Measurements from ENCODE around the gene FER. TPM values are rescaled to one million over a fixed set of nuclear protein-coding genes. Genes with fewer than 3 reads are reported as not detected.

The FER gene
- total and polyA plus RNA-seq, 2 of the 13 experiments (the other 11 are each of a cell fraction or from before 2014, with no cell fraction given) = 7.9 to 29.0 TPM

GRCh38 chr5:109192027-109192426 lies 444.3 kb downstream of the FER start:
- H3K9me3 ChIP-seq (ENCODE audit: low read length) = no peaks in the 10 kb centered on the region
- ATAC-seq (no peak), FAIRE-seq (no peak), DNase-seq (ENCODE audit: low spot score) (no peak)
- intact Hi-C loops (cut with micrococcal nuclease; ENCODE audit: unreplicated experiment) = no loop called here
- no peak overlapping the region for H3K27ac ChIP-seq (ENCODE audit: extremely low read length, insufficient read depth, low read length)
- no TSS peak for BruUV-seq (replicated peaks)
- no peaks in the 10 kb centered on the region for H3K79me2 ChIP-seq (ENCODE audit: insufficient read depth, low read length)
- peak; percentile 46 for TF ChIP-seq MAFF (IDR thresholded peaks at IDR 0.05; ENCODE audit: low read depth, low read length)
- no peak for TF ChIP-seq CENPBD1 (CRISPR knock-in tag; IDR thresholded peaks at IDR 0.05; ENCODE audit: borderline replicate concordance, low read depth)
- no peak for TF ChIP-seq ZNF784 (CRISPR knock-in tag; IDR thresholded peaks at IDR 0.05; ENCODE audit: borderline replicate concordance)
- peak; percentile 67; a peak in 3 of 4 replicates for TF ChIP-seq MAFK (conservative IDR thresholded peaks at IDR 0.05 in 1 of 2, IDR thresholded peaks at IDR 0.05 in 1 of 2; ENCODE audit: low read length in 2 of 2)
- ChIA-PET POLR2A (interaction anchor here (0.6 kb wide), 1 partner anchor 383 kb away, joined by 3 read pairs; no protein-coding TSS in a partner anchor), CTCF (ENCODE audit: low intra/inter-chr PET ratio, low total read pairs) (no interaction called here)
- H4K20me1 ChIP-seq (ENCODE audit: insufficient read depth, low read length) = no peaks in the 10 kb centered on the region
- no peaks in the 10 kb centered on the region for H3K27me3 ChIP-seq (ENCODE audit: control insufficient read depth in 1 of 2, insufficient read depth in 2 of 2, low read length in 2 of 2)
- no peak overlapping the region for H3K4me2 ChIP-seq (ENCODE audit: low read depth, low read length)
- no peaks in the 10 kb centered on the region for H3K4me1 ChIP-seq (ENCODE audit: insufficient read depth, low read length)
- peaks cover 2 to 9% of the 10 kb centered on the region in 2 experiments; a peak in 3 of 5 replicates for H3K36me3 ChIP-seq (replicated peaks in 1 of 2; ENCODE audit: control insufficient read depth in 1 of 2, insufficient read depth in 2 of 2, low read length in 2 of 2)
- 68% methylated on average over 1 of the region's 1 CpG for WGBS (ENCODE audit: low lambda C conversion rate)
- in situ Hi-C loops (cut with HindIII; ENCODE audit: extremely low pct_ligation_motif_present, low pct_unique_long_range_greater_than_20kb) = no loop called here
- H2AFZ ChIP-seq (ENCODE audit: low read length) = no peak overlapping the region
- H3K4me3 ChIP-seq (replicated peaks in 1 of 3; ENCODE audit: insufficient read depth in 1 of 3, low read depth in 2 of 3, low read length in 3 of 3) = no peak overlapping the region
- no peak overlapping the region for H3K9ac ChIP-seq (ENCODE audit: insufficient read depth, low read depth, low read length)

GRCh38 chr5:109192555-109193281 lies 445.0 kb downstream of the FER start:
- no peaks in the 10 kb centered on the region for H3K4me1 ChIP-seq (ENCODE audit: insufficient read depth, low read length)
- BruUV-seq (replicated peaks) = no TSS peak
- H2AFZ ChIP-seq (ENCODE audit: low read length) = no peak overlapping the region
- in situ Hi-C loops (cut with HindIII; ENCODE audit: extremely low pct_ligation_motif_present, low pct_unique_long_range_greater_than_20kb) (no loop called here), intact Hi-C loops (cut with micrococcal nuclease; ENCODE audit: unreplicated experiment) (no loop called here)
- H3K4me3 ChIP-seq (replicated peaks in 1 of 3; ENCODE audit: insufficient read depth in 1 of 3, low read depth in 2 of 3, low read length in 3 of 3) = no peak overlapping the region
- H3K9ac ChIP-seq (ENCODE audit: insufficient read depth, low read depth, low read length) = no peak overlapping the region
- H3K36me3 ChIP-seq (replicated peaks in 1 of 2; ENCODE audit: control insufficient read depth in 1 of 2, insufficient read depth in 2 of 2, low read length in 2 of 2) = peaks cover under 1 to 2% of the 10 kb centered on the region in 2 experiments; a peak in 2 of 5 replicates
- no peaks in the 10 kb centered on the region for H3K79me2 ChIP-seq (ENCODE audit: insufficient read depth, low read length)
- no peak for ATAC-seq
- POLR2A ChIA-PET = interaction anchor here (0.6 kb wide), 1 partner anchor 383 kb away, joined by 3 read pairs; no protein-coding TSS in a partner anchor
- 87% methylated on average over 6 of the region's 6 CpGs for WGBS (ENCODE audit: low lambda C conversion rate)
- no peak overlapping the region for H3K4me2 ChIP-seq (ENCODE audit: low read depth, low read length)
- H3K27me3 ChIP-seq (ENCODE audit: control insufficient read depth in 1 of 2, insufficient read depth in 2 of 2, low read length in 2 of 2) = no peaks in the 10 kb centered on the region
- CTCF ChIA-PET (ENCODE audit: low intra/inter-chr PET ratio, low total read pairs) = no interaction called here
- DNase-seq (ENCODE audit: low spot score) = no peak
- no peak for FAIRE-seq
- H4K20me1 ChIP-seq (ENCODE audit: insufficient read depth, low read length) = no peaks in the 10 kb centered on the region
- TF ChIP-seq ZNF441 (CRISPR knock-in tag; IDR thresholded peaks at IDR 0.05; ENCODE audit: borderline replicate concordance) (0 out of 2 replicates have a peak, but pooled peaks have one; percentile 39), TRIM22 (IDR thresholded peaks at IDR 0.05) (no peak), ZSCAN31 (CRISPR knock-in tag; IDR thresholded peaks at IDR 0.05; ENCODE audit: low read depth) (no peak)
- no peak overlapping the region for H3K27ac ChIP-seq (ENCODE audit: extremely low read length, insufficient read depth, low read length)
- no peaks in the 10 kb centered on the region for H3K9me3 ChIP-seq (ENCODE audit: low read length)

Data from HepG2 (cell line).